ENCODE results near the gene PARVB. TPM values are rescaled to one million over a fixed set of nuclear protein-coding genes. Genes with fewer than 3 reads are reported as not detected.

PARVB gene
- total and polyA plus RNA-seq, 2 of the 8 experiments (the other 6 are each of a cell fraction or from before 2014, with no cell fraction given), result 14.5 to 18.6 TPM

DNA sequence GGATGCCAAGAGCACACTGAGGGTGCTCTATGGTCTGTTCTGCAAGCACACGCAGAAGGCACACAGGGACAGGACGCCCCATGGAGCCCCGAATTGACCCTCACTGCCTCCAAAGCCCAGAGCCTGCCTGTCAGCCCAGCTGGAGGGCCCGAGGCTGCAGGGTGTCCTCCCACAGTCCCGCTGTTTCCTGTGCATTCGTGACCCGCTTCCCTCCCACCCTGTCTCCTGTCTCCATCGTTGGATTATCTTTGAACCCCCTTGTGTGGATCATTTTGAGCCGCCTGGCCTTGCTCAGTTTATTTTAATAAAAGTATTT, 182.2 kb downstream of the PARVB start:
- Histone ChIP-seq H3K9ac (replicated peaks in 1 of 4; ENCODE audit: extremely low read depth in 1 of 4, low read depth in 3 of 4, low read length in 3 of 4) (no peak overlapping the region), H3K23me2 (ENCODE audit: low read depth, low read length) (no peaks in the 10 kb centered on the region; the same call in 1 of the 2 replicates), H2AK5ac (ENCODE audit: low read depth, low read length) (no peak overlapping the region), H3K23ac (ENCODE audit: insufficient read length) (no peak overlapping the region), H2BK5ac (ENCODE audit: low read depth, low read length) (no peak overlapping the region), H2BK120ac (replicated peaks; ENCODE audit: low read depth, low read length) (no peak overlapping the region), H2BK20ac (ENCODE audit: low read length) (no peak overlapping the region), H3K4me1 (replicated peaks in 1 of 4; ENCODE audit: control insufficient read depth in 3 of 4, insufficient read depth in 4 of 4, low read length in 3 of 4) (no peaks in the 10 kb centered on the region), H3K56ac (replicated peaks; ENCODE audit: insufficient read length, low read depth, low read length) (no peak overlapping the region), H4K20me1 (replicated peaks in 1 of 2; ENCODE audit: control insufficient read depth in 1 of 2, insufficient read depth in 2 of 2, low read length in 2 of 2) (no peaks in the 10 kb centered on the region), H3K4ac (replicated peaks; ENCODE audit: insufficient read length, low read depth, low read length) (no peak overlapping the region), H3K27ac (ENCODE audit: low read depth, low read length) (no peak overlapping the region), H3K18ac (ENCODE audit: extremely low read depth, low read length) (no peak overlapping the region), H3K79me2 (ENCODE audit: control insufficient read depth in 1 of 2, insufficient read depth in 2 of 2, low read length in 2 of 2) (no peaks in the 10 kb centered on the region), H2BK12ac (ENCODE audit: low read depth, low read length) (no peak overlapping the region), H4K91ac (replicated peaks; ENCODE audit: insufficient read length, low read length) (no peak overlapping the region), H2AFZ (ENCODE audit: low read length) (no peak overlapping the region), H3K79me1 (ENCODE audit: low read depth, low read length) (no peaks in the 10 kb centered on the region), H3K14ac (ENCODE audit: insufficient read length) (no peak overlapping the region), H2BK15ac (ENCODE audit: low read length) (0 out of 2 replicates have a peak overlapping the region, but pooled peaks have one; percentile 29), H3K36me3 (ENCODE audit: control insufficient read depth in 2 of 4, insufficient read depth in 4 of 4, low read length in 3 of 4) (no peaks in the 10 kb centered on the region), H4K5ac (ENCODE audit: insufficient read length, low read depth, low read length) (no peak overlapping the region), H4K8ac (ENCODE audit: extremely low read depth, insufficient read depth, low read length) (peak overlapping the region; percentile 46; the same call in 1 of the 2 replicates), H3K4me3 (ENCODE audit: extremely low read depth in 1 of 4, insufficient read depth in 2 of 4, low read depth in 3 of 4, low read length in 4 of 4) (no peak overlapping the region), H3K4me2 (ENCODE audit: insufficient read depth in 1 of 2, low read depth in 2 of 2, low read length in 2 of 2) (no peak overlapping the region), H3K27me3 (replicated peaks in 1 of 4; ENCODE audit: control insufficient read depth in 3 of 4, extremely low read depth in 1 of 4, insufficient read depth in 3 of 4, low read length in 3 of 4) (no peaks in the 10 kb centered on the region), H3K9me3 (ENCODE audit: insufficient read depth in 2 of 2, low read depth in 1 of 2, low read length in 1 of 2) (no peaks in the 10 kb centered on the region)
- ChIA-PET CTCF (ENCODE audit: partially characterized antibody) (no interaction called here), POLR2A (ENCODE audit: partially characterized antibody) (no interaction called here)
- DNase-seq (ENCODE audit: low read depth in 1 of 2, low spot score in 2 of 2) (no peak), FAIRE-seq (no peak)
- 90% methylated on average over 9 of the region's 9 CpGs; no CpG with 5 or more reads in 1 of the 2 experiments for WGBS, 2 experiments (ENCODE audit: extremely low coverage in 1 of 2, insufficient coverage in 1 of 2, insufficient read length in 1 of 2, insufficient replicate concordance in 2 of 2, low coverage in 1 of 2, low lambda C conversion rate in 2 of 2, missing lambda C conversion rate in 1 of 2)
- TF ChIP-seq, protein P1, sequence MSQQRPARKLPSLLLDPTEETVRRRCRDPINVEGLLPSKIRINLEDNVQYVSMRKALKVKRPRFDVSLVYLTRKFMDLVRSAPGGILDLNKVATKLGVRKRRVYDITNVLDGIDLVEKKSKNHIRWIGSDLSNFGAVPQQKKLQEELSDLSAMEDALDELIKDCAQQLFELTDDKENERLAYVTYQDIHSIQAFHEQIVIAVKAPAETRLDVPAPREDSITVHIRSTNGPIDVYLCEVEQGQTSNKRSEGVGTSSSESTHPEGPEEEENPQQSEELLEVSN (IDR thresholded peaks at IDR 0.05), result no peak
- TF ChIP-seq EZH2 (IDR thresholded peaks at IDR 0.05; ENCODE audit: low read depth, low read length, severe bottlenecking), result no peak
- TF ChIP-seq RBBP5 (IDR thresholded peaks at IDR 0.05; ENCODE audit: borderline replicate concordance, low read depth, low read length), result no peak
- no peak for TF ChIP-seq GABPA (IDR thresholded peaks at IDR 0.05; ENCODE audit: borderline replicate concordance, insufficient read depth, low read length)
